ENCODE data around the gene NEK10.

NEK10 gene

DNA sequence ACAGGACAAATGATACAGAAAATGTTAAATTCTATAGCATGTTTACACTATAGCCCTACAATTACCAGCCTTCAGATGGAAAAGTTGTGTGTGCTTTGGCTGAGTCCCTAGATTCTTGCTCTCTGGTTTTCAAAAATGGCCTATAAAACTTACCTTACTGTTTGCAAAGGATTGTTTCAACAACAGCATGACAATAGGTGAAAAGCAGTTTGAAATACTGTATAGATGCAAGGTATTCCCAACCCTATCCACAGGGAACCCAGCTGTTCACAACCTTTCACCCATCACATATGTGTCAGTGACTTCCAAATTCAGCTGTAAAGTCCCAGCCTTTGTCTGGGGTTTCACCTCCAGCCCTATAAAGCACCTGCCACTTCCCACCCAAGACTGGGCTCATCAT is 97.3 kb downstream of the NEK10 start:
- Histone ChIP-seq H3K36me3 (ENCODE audit: low read depth) (no peaks in the 10 kb centered on the region), H3K4me1 (ENCODE audit: insufficient read depth, poor library complexity, severe bottlenecking) (no peaks in the 10 kb centered on the region), H3K27me3 (ENCODE audit: insufficient read depth, poor library complexity, severe bottlenecking) (no peaks in the 10 kb centered on the region), H3K27ac (ENCODE audit: poor library complexity, severe bottlenecking) (no peak overlapping the region), H3K4me3 (ENCODE audit: severe bottlenecking) (no peak overlapping the region), H3K9me3 (ENCODE audit: severe bottlenecking) (no peaks in the 10 kb centered on the region)
- no peak for ATAC-seq (ENCODE audit: low read depth)
- no peak for DNase-seq (ENCODE audit: low spot score)
- TF ChIP-seq, protein P1, sequence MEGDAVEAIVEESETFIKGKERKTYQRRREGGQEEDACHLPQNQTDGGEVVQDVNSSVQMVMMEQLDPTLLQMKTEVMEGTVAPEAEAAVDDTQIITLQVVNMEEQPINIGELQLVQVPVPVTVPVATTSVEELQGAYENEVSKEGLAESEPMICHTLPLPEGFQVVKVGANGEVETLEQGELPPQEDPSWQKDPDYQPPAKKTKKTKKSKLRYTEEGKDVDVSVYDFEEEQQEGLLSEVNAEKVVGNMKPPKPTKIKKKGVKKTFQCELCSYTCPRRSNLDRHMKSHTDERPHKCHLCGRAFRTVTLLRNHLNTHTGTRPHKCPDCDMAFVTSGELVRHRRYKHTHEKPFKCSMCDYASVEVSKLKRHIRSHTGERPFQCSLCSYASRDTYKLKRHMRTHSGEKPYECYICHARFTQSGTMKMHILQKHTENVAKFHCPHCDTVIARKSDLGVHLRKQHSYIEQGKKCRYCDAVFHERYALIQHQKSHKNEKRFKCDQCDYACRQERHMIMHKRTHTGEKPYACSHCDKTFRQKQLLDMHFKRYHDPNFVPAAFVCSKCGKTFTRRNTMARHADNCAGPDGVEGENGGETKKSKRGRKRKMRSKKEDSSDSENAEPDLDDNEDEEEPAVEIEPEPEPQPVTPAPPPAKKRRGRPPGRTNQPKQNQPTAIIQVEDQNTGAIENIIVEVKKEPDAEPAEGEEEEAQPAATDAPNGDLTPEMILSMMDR (IDR thresholded peaks at IDR 0.05; ENCODE audit: poor library complexity, severe bottlenecking) = no peak

DNA sequence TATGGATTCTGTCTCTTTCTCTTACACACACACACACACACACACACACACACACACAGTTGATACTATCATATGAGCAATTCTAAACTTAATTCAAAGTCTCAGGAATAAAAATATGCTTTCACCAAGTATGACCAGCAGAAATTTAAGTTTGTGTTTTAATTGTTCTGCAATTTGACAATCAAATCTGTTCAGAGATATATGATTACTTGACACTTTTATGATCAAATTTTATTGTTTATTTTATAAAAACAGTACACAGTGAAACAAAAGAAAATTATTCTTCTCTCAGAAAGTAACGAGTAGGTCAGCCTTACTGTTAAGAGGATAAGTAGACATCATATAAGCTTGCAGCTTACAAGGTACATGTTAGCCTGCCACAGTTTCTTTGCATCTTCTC is 114.3 kb downstream of the NEK10 start:
- DNase-seq (ENCODE audit: low spot score) = no peak
- H3K36me3 ChIP-seq (ENCODE audit: low read depth) = no peaks in the 10 kb centered on the region
- TF ChIP-seq, protein P1 (IDR thresholded peaks at IDR 0.05; ENCODE audit: poor library complexity, severe bottlenecking) = no peak
- H3K9me3 ChIP-seq (ENCODE audit: severe bottlenecking) = no peaks in the 10 kb centered on the region
- ATAC-seq (ENCODE audit: low read depth) = no peak
- H3K4me3 ChIP-seq (ENCODE audit: severe bottlenecking) = no peak overlapping the region
- no peak overlapping the region for H3K27ac ChIP-seq (ENCODE audit: poor library complexity, severe bottlenecking)
- H3K4me1 ChIP-seq (ENCODE audit: insufficient read depth, poor library complexity, severe bottlenecking) = no peaks in the 10 kb centered on the region
- H3K27me3 ChIP-seq (ENCODE audit: insufficient read depth, poor library complexity, severe bottlenecking) = no peaks in the 10 kb centered on the region

DNA sequence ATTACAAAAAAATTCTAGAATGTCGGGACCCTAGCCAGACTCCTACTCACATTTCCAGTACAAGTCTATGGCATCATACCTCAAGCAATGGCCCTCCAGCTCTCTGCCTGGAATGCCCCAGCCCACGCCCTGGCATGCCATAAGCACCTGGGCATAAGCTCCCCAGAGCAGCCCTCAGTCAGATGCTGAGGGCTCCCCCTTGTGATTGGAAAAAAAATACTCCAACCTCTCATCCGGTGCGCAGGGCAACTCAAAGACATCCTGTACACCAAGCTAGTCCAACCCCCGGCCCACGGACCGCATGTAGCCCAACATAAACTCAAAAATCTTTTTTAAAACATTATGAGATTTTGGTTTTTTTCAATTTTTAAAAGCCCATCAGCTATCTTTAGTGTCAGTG is 115.4 kb downstream of the NEK10 start:
- Histone ChIP-seq H3K4me1 (ENCODE audit: insufficient read depth, poor library complexity, severe bottlenecking) (no peaks in the 10 kb centered on the region), H3K36me3 (ENCODE audit: low read depth) (no peaks in the 10 kb centered on the region), H3K4me3 (ENCODE audit: severe bottlenecking) (no peak overlapping the region), H3K9me3 (ENCODE audit: severe bottlenecking) (no peaks in the 10 kb centered on the region), H3K27me3 (ENCODE audit: insufficient read depth, poor library complexity, severe bottlenecking) (no peaks in the 10 kb centered on the region), H3K27ac (ENCODE audit: poor library complexity, severe bottlenecking) (no peak overlapping the region)
- DNase-seq (ENCODE audit: low spot score) (no peak), ATAC-seq (ENCODE audit: low read depth) (peak; percentile 95)
- TF ChIP-seq, protein P1 (IDR thresholded peaks at IDR 0.05; ENCODE audit: poor library complexity, severe bottlenecking) = peak; percentile 69

DNA sequence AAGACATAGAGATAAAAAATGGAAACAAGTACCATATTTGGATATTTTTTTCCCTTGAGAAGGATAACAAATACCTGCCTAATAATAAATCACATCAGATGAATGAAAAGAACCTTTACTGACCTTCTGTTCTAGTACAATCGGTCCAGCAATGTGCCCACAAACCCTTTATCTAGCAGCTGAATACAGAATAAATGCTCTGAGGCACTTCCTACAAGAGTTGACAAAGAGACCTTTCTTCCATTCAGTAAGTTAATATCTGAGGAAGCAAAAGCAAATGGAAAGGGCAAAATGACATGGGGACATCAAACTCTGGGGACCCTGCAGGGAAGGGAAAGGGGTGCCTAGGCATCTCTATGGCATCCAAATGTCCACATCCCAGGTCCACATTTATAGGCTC is 115.8 kb downstream of the NEK10 start:
- no peak overlapping the region for H3K4me3 ChIP-seq (ENCODE audit: severe bottlenecking)
- TF ChIP-seq, protein P1 (IDR thresholded peaks at IDR 0.05; ENCODE audit: poor library complexity, severe bottlenecking) = no peak
- no peaks in the 10 kb centered on the region for H3K9me3 ChIP-seq (ENCODE audit: severe bottlenecking)
- H3K4me1 ChIP-seq (ENCODE audit: insufficient read depth, poor library complexity, severe bottlenecking) = no peaks in the 10 kb centered on the region
- no peak overlapping the region for H3K27ac ChIP-seq (ENCODE audit: poor library complexity, severe bottlenecking)
- no peaks in the 10 kb centered on the region for H3K27me3 ChIP-seq (ENCODE audit: insufficient read depth, poor library complexity, severe bottlenecking)
- DNase-seq (ENCODE audit: low spot score) = no peak
- no peak for ATAC-seq (ENCODE audit: low read depth)
- no peaks in the 10 kb centered on the region for H3K36me3 ChIP-seq (ENCODE audit: low read depth)

DNA sequence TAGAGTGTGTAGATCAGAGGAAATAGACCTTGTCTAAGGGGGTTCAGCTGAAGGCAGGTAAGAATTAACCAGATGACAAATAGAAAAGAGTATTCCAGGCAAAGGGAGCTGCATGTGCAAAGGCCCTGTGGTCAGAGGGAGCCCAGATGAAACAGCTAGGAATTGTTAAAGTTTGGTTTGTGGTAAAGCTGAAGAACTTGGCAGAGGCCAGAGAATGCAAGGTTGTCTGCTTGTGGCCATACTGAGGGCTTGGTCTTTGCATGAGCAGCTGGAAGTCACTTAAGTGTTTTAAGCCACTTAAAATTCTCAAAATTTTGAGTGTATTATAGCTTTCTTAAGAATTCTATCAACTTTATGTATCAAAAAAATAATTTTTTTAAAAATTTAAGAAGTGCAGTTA is 116.5 kb downstream of the NEK10 start:
- Histone ChIP-seq H3K27me3 (ENCODE audit: insufficient read depth, poor library complexity, severe bottlenecking) (no peaks in the 10 kb centered on the region), H3K4me1 (ENCODE audit: insufficient read depth, poor library complexity, severe bottlenecking) (no peaks in the 10 kb centered on the region), H3K4me3 (ENCODE audit: severe bottlenecking) (no peak overlapping the region), H3K9me3 (ENCODE audit: severe bottlenecking) (no peaks in the 10 kb centered on the region), H3K36me3 (ENCODE audit: low read depth) (no peaks in the 10 kb centered on the region), H3K27ac (ENCODE audit: poor library complexity, severe bottlenecking) (no peak overlapping the region)
- TF ChIP-seq, protein P1 (IDR thresholded peaks at IDR 0.05; ENCODE audit: poor library complexity, severe bottlenecking) = no peak
- DNase-seq (ENCODE audit: low spot score) (no peak), ATAC-seq (ENCODE audit: low read depth) (no peak)
